ENCODE measurements around the gene NLRP6.
A peak's percentile ranks its signal among the peaks of the same experiment; 100 is the strongest.
"Not testable (repeated sequence)": the region's sequence is repeated elsewhere in the genome, so short reads cannot be mapped to it uniquely, and the experiment has no call there.

The NLRP6 gene

DNA sequence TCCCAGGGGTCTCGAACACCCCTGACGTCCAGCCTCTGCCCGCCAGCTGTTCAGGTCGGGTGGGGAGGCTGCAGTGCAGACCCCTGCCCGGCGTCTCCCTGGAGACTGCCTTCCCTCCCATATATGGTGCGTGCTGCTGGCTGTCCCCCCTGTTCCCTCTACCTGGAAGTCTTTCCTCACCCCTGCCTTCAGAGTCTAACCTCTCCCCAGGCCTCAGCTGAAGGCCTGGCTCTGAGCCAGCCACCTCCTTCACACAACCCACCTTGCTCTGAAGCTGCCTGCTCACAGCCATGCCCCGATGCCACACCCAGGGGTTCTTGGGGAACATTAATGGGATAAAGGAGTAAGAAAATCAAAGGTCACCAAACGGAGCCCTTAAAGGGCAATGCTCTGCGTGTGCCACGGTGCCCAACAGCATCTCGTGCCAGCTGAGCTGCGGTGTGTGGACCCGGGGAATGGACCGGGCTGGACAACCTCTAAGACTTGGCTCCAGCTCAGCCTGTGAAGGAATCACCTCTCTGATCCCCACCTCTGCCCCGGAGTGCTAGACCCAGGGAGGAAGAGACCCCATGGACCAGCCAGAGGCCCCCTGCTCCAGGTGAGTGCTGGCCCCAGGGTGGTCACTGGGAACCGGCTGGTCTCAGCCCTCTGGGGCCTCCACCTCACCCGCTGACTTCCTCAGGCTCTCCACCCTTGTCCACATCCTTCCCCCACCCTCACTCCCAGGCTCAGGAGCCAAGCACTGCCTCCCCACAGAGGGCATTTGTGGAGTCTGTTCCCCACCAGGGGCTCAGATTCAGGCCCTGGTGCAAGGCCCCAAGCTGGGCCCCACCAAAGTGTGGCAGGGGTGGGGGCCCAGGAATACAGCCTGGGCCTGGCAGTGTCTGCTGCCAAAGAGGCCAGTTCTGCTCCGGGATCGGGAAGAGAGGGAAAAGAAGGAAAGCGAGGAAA lies at the start of gene NLRP6:
Gene NLRP6, plus strand, starts transcription at position 407 of the 951 bp plus-strand sequence. Its CDS starts 163 bp downstream, at position 570.
- DNase-seq = no peak

DNA sequence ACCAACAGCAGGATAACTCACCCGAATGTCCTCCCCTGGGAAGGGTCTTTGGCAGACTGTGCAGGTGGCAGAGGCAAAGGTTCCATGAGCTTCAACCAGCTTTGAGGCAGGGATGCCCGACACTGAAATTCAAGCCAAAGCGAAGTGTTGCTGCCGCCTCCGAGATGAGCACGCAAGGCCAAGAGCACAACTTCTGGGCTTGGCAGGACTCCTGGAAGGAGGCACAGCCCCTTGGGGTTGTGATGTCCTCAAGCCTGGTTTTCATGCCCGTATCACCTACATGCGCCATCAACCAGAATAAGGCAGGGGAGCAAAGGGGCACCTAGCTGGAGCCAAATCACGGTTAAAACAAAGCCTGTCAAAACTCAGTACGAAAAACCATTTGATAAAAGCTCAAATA lies 47.8 kb upstream of the NLRP6 start:
- DNase-seq = no peak

DNA sequence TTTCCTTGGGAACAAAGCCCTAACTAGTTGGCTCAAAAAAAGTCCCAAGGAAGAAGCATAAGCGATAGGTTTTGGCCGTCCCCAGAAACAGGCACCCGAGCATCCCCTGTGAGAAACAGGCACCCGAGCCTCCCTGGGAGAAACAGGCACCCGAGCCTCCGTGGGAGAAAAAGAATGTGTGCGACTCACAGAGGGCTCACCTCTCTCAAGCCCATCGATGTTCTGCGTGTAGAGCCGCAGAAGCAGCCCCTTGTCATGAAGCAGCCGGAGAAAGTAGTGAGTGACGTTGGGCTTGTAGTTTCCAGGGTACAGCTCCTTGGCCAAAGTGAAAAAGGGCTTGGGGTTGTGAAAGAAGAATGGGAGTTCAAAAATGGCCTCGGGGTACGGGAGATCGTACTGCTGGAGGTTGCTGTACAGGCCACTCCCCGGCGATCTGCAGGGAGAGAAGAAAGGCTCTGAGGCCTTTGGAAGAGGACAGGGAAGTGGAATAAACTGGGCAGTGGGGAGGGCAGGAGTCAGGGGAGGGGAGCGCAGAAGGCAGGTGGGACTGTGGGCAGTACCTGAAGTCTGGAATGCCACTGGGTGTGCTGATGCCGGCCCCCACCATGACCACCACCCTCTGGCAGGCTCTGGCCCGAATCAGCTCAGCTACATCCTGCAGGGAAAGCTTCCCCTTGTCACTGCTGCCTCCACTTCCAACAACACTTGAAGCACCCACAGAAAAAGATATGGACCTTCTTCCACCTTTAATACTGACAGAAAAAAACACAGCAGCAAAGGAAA lies 45.2 kb upstream of the NLRP6 start:
- DNase-seq = no peak

DNA sequence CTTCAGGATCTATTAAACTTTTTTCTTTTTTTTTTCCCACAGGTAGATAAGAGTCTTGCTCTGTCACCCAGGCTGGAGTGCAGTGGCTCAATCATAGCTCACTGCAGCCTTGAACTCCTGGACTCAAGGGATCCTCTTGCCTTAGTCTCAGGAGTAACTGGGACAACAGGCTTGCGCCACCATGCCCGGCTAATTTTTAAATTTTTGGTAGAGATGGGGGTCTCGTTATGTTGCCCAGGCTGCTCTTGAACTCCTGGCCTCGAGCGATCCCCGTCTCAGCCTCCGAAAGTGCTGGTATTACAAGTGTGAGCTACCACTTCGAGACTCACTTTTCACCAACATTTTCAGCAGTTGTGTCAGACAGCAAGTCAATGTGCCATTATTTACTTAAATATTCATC lies 43.0 kb upstream of the NLRP6 start:
- no peak for DNase-seq

DNA sequence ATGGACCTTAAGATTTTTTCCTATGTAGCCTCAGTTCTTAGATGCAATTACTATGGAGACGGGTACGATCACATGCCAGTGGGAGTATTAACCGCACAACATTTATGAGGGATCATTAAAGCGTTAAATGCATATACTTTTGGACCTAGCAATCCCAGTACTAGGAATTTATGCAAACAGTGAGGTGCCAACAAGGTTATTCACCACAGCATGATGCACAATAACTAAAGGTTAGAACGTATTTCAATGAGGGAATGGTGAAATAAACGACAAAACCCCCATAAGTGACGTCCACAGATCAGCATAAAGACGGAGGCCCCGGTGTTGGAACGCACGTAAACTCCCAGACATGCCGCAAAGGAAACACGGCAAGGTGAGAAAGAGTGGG lies 42.6 kb upstream of the NLRP6 start:
- DNase-seq = no peak

DNA sequence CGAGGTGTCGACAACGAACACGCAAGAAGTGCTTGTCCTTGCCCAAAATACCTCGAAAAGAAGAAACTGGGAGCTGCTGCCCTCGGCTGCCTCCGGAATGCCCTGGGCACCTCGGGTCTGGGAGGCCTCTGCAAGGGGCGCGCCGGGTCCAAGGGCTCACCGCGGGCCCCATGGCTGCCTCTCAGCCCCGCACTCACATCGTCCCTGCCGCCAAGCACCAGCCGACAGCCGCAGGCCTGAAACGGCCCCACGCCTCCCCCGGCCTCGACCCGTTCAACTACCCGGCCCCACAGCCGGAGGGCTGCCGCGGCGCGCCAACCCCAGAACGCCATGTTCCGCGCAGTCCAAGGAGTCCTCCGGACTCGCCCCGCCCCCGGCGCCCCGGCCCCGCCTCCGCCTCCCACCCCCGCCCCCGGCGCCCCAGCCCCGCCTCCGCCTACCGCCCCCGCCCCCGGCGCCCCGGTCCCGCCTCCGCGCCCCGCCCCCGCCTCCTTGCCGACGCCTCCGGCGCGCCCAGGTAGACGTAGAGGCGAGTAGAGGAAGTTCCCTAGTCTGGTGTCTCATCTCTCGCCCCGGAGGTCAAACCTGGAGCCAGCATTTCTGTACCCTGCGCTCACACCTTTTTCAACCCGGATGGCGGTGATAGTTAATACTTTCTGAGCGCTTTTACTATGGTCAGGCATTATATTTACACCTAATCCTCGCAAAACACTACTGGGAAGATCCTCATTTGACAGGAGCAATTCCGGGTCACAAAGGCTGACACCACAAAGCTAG lies 42.0 kb upstream of the NLRP6 start, which contains the start of gene SIRT3:
Gene SIRT3, minus strand, starts transcription at position 346 of the 777 bp plus-strand sequence. Its CDS starts 14 bp downstream, at position 332.
- peak; percentile 78 for DNase-seq

DNA sequence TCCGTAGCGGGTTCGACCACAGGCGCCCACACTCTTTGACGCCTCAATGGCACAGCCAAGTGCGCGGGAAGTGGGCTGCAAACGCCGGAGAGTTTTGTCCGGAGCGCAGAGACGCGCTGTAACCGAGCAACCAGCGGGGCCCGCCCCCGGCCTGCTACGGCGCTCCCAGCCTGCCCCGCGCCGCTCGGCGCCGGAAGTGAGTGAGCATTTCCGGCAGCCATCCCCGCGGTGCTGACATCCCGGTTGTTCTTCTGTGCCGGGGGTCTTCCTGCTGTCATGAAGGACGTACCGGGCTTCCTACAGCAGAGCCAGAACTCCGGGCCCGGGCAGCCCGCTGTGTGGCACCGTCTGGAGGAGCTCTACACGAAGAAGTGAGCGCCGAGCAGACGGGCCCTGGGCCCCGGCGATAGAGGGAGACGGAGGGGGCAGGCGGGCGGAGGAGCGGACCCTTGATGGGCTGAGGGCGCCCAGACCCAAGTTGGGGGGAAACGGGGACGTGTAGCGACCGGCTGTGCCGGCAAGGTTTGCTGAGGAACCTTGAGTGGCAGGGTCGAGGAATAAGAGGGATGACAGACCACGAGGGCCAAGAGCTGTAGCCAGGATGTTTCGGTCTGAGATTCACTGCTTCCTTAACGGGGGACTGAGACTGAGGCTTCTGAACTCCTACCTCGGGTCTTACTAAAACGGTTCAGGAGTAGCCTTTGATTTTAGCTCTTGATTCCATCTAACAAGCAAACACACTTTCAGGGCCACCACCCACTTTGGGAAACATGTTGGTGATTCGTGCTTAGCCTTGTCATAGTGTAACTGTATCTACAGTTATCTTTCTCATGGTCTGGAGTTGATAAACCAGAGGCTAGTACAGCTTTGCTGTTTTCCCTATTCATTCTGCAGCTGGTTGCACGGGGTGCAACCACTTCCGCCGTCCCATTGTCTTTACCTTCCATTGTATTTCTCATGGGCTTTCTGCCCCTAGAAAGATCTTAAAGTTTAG lies 41.1 kb upstream of the NLRP6 start, which contains the start of gene PSMD13:
Gene PSMD13, plus strand, starts transcription at position 203 of the 994 bp plus-strand sequence. Its CDS starts 74 bp downstream, at position 277.
- peak; percentile 78 for DNase-seq

DNA sequence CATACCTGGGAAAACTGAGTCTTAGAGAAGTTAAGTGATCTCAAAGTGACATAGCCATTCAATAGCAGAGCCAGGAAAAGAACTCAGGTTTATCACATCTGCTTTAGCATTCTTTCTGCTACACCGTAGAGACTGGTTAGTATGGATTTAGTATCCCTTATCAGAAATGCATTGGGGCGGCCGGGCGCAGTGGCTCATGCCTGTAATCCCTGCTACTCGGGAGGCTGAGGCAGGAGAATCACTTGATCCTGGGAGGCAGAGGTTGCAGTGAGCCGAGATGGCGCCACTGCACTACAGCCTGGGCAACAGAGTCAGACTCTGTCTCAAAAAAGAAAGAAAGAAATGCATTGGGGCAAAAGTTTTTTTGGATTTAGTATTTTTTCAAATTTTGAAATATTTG lies 39.9 kb upstream of the NLRP6 start:
- not testable (repeated sequence) for DNase-seq

DNA sequence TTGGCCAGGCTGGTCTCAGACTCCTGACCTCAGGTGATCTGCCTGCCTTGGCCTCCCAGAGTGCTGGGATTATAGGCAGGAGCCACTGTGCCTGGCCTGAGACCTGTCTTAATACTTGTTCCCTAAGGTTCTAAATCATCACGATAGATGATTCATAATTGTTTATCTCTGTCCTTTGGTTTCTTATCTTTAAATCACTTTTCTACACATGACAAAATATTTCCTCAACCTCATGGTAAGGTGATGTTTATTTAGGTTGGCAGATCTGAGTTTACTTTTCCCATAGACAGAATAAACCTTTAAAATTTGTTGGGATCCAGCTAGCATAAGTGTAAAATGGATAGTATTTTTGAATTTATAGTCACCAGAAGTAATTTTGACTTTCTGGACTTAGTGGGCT lies 37.9 kb upstream of the NLRP6 start:
- DNase-seq = no peak

DNA sequence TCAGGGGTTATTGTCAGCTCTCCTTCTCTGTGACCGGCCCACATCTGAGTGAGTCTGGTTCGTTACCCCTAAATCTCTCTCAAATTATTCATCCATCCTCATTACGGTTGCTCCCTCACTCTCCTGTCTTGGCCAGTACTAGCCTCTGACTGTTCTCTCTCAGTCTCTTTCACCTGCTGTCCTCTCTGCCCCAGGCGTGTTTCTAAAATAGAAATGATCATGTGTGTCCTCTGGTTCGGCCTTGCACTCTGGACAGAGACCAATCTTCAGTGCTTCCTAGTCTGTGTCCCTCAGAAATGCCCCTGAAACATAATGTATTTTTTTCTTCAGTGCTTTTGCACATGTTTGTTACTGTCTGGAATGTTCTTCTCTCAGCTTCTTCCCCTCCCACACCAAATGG lies 36.6 kb upstream of the NLRP6 start:
- DNase-seq = no peak

DNA sequence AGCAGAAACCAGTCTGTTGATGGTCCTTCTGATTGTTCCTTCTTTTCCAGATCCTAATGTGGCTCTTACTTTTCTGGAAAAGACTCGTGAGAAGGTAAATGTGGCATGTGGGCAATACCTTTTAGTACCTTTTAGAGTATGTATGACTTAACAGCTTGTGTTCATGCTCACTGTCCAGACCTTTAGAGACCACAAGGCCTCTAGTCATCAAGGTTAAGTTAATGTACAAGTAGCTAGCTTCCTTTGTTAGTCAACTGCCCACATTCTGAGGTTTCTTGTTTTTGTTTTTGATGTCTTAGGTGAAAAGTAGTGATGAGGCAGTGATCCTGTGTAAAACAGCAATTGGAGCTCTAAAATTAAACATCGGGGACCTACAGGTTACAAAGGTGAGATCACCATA lies 33.8 kb upstream of the NLRP6 start:
- DNase-seq = no peak

DNA sequence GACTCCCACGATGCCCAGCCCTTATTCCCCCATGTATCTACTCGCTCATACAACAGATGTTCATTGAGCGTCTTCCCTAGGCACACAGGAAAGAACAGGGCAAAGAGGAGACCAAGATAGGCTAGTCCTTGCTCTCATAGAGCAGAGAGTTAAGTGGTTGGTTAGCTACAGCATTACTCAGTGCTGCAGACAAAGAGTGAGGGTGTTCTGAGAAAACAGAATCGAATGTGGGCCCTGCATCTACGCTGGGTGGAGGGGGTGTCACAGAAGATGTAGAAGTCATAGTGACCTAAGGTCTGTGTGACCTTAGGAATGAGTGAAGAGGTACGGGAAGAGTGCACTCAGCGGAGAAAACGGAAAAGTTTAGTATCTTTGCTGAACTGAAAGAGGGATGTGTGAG lies 29.1 kb upstream of the NLRP6 start:
- no peak for DNase-seq

DNA sequence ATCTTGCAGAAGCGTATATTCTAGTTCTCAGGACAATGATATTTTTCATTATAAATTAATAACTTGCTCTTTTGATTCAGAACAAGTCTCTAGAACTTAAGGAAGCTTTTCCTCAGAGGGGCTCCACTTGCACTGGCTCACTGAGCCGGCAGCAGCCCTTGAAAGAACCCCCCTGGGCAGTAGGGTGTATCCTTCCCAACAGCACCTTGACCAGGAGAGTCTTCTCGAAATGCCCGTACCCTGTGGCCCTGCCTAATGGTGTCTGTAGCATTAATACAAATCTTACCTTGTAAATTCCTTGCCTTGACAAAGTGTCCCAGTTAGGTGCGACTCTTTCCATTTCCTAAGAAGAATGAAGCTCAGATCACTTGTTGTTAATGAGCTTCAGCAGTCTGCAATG lies 27.9 kb upstream of the NLRP6 start:
- no peak for DNase-seq

DNA sequence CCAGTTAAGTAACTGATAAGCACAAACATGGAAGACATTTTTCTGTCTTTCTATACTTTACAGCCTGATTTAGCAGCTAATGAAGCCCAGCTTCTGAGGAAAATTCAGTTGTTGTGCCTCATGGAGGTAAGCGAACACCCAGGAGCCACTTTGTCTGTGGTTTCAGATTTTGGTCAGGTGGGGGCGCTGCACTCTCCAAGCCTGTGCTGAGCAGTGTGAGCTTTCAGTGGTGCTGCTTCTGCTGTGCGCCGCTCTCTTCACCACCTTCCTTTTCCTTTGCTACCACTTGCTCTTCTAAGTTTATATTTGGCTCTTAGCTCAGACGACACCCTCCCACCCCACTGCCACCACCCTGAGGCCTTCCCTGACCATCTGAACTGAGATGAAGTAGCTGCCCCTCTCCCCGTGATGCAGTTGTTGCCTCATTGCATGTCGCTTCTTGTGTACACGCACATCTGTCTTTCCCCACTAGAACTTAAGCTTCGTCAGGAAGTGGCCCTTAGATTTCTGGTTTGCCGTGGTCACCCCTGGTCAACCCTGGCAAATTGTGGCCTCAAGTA lies 27.4 kb upstream of the NLRP6 start:
- DNase-seq = no peak

DNA sequence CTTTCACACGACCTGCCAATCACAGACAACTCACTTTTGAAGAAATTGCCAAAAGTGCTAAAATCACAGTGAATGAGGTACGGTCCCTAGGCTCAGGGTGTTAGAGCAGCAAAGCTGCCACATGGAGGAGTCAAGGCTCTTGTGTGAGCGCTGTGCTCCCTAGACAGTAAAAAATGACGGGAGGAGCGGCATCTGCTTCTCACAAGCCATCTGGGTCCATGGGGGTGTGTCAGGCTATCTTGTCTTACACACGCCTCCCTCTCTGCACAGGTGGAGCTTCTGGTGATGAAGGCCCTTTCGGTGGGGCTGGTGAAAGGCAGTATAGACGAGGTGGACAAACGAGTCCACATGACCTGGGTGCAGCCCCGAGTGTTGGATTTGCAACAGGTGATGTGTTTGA lies 26.7 kb upstream of the NLRP6 start:
- no peak for DNase-seq

DNA sequence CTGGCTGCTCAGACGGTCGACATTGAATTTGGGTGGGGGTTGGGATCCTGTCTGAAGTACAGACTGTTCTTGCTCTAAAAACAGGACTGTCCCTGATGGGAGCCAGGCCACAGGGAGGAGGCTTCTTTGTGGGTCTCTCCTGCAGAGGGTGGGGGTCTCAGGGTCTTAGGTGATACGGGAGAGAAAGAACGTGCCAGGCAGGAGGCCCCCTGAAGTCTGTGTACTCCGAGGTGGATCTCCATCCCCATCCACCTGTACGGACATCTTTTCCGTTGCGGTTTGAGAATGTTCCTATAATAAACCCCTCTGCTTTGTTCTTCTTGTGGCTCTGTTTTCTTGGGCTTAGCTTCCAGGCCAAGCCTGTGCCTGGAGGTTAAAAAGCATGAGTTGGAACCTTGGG lies 25.5 kb upstream of the NLRP6 start:
- no peak for DNase-seq

DNA sequence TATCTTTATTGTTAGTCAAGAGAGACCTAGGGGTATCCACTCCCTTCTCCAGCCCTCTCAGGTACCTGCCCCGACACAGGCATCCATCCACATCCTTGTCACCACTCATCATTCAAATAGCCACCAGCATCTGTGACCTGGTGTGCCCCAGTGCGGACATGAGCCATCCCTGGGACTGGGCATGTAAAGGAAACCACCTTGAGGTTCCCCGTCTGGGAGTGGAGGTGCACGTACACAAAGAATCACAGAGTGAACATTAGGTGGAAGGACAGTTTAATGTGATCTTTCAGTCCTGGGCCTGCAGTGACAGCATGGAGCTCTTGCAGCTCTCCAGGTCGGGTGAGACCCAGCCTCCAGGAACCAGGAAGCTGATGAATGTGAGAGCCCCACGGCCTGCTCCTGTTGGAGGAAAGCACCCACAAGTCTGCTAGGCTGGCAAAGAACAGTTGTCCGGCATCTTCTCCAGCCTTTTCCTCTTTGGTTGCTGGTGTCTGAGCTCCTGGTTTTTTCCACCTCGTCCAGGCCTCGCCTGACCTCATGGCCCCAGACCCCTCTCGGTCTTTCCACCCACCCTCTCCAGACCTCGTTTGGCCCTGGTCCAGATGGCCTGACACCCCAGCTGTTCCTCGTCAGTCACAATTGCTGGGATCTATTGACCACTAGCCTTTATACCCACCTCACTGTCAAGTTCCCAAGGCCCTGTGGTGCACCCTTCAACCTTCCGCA lies 24.9 kb upstream of the NLRP6 start:
- no peak for DNase-seq

DNA sequence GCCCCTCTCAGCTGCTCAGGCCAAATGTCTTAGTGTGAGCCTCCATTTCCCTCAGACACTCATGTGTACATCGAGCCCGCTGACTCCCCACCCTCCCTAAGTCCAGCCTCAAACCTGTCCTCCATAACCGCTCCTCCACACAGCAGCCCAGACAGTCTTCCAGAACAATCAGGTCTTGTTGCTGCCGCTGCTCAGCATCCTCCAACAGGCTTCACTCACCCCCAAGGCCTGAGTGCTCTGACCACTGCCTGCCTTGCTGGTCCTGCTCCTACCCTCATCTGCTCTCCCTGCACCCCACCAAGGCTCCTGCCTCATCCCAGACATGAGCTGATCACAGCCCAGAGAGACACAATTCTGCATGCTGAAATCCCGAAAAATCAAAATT lies 24.3 kb upstream of the NLRP6 start:
- DNase-seq = no peak

DNA sequence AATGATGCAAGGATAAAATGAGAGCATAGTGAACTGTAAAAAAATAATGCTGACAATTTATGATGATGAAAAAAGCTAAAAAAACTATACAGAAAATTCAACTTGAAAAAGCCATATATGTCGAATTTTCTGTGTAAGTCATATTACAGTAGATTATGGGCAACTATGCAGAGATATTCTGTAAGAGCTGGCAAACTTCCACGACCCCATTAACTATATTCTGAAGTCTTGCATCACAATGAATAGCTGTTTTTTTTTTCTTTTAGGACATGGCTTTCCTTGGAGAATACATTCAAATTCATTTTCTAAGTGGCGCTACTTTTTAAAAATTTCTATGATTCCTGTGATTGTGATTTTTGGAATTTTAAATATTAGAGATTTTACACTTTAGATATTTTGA lies 23.0 kb upstream of the NLRP6 start:
- DNase-seq = no peak

DNA sequence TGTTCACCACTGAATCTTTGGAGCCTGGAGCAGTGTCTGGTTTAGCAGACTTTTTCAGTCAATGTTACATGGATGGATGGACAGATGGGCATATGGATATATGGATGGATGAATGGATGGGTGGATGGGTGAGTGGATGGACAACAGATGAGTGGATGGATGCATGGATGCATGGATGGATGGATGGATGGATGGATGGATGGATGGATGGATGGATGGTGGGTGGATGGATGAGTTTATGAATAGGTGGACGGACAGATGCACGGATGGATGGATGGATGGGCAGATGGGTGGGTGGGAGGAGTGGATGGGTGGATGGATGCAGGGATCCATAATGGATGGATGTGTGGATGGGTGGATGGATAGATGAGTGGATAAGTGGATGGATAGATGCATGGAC lies 22.4 kb upstream of the NLRP6 start:
- DNase-seq = no peak

Measured in NCI-H526 treated with DMSO at 0.1 percent for 48 hours (cell line).